ENCODE results near the gene EPS8L2.

DNA sequence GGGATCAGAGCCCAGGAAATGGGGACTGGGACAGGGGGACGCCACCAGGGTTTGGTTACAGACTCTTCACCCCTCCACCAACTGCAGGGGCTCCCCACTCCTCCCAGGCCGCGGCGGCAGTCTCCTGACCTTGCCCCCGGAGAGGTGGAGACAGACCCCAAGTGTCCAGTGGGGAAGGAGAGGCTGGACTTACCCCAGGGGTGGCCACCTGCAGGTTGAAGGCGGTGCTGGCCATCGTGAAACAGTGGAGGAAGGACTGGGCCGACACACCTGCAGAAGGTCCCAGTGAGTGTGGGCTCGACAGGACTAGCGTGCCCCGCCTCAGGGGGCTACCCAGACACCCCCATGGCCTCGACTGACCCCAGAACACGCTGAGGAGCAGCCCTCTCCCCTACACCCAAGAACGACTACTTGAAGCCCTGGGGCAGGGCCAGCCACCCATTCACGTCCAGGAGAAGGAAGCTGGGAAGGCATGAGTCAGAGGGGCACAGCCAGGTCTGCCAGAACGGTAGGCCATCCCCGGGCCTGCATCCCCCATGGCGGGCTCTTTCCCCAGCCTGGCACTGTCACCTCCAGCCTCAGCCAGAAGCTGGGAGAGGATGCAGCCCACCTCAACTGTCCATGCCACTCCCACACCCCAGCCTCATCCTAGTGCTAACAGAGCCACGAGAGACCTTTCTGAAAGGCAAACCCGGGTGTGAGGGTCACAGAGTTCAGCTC, 69.0 kb downstream of the EPS8L2 start:
- TF ChIP-seq, protein P1, sequence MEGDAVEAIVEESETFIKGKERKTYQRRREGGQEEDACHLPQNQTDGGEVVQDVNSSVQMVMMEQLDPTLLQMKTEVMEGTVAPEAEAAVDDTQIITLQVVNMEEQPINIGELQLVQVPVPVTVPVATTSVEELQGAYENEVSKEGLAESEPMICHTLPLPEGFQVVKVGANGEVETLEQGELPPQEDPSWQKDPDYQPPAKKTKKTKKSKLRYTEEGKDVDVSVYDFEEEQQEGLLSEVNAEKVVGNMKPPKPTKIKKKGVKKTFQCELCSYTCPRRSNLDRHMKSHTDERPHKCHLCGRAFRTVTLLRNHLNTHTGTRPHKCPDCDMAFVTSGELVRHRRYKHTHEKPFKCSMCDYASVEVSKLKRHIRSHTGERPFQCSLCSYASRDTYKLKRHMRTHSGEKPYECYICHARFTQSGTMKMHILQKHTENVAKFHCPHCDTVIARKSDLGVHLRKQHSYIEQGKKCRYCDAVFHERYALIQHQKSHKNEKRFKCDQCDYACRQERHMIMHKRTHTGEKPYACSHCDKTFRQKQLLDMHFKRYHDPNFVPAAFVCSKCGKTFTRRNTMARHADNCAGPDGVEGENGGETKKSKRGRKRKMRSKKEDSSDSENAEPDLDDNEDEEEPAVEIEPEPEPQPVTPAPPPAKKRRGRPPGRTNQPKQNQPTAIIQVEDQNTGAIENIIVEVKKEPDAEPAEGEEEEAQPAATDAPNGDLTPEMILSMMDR (IDR thresholded peaks at IDR 0.05; ENCODE audit: low read depth, low read length, missing input control): no peak
- TF ChIP-seq ATF3 (IDR thresholded peaks at IDR 0.05) (no peak), FOXA1 (IDR thresholded peaks at IDR 0.05) (no peak), REST (IDR thresholded peaks at IDR 0.05) (no peak), RAD21 (IDR thresholded peaks at IDR 0.05) (no peak), ZBTB33 (IDR thresholded peaks at IDR 0.05) (no peak), EGR1 (IDR thresholded peaks at IDR 0.05; ENCODE audit: low read depth in 2 of 2) (no peak), MAX (IDR thresholded peaks at IDR 0.05) (no peak), YY1 (IDR thresholded peaks at IDR 0.05) (no peak), RXRA (IDR thresholded peaks at IDR 0.05) (no peak)
